Measurements from ENCODE around the gene GDPD3. TPM values are rescaled to one million over a fixed set of nuclear protein-coding genes. Genes with fewer than 3 reads are reported as not detected.

The GDPD3 gene
- 6.7 TPM for polyA plus RNA-seq (2013, experiment 1 of 2)
- 6.1 TPM for polyA plus RNA-seq (2013, experiment 2 of 2)

- peaks cover 50% of the 10 kb centered on the region for H3K36me3 ChIP-seq (ENCODE audit: control insufficient read depth, insufficient read depth, low read length)
- WGBS, 2 experiments (ENCODE audit: insufficient coverage in 2 of 2): 91 to 93% methylated on average over 17 of the region's 20 CpGs
- H3K27ac ChIP-seq (ENCODE audit: low read depth, low read length, severe bottlenecking): no peak within 1 kb of the TSS
- peaks cover 14% of the 10 kb centered on the region for H3K4me1 ChIP-seq (ENCODE audit: control insufficient read depth, insufficient read depth, low read length, poor library complexity, severe bottlenecking)
- H3K4me3 ChIP-seq (ENCODE audit: extremely low read depth, insufficient read depth, low read length, poor library complexity, severe bottlenecking): no peak within 1 kb of the TSS
- H3K9me3 ChIP-seq (ENCODE audit: control insufficient read depth, low read length): no peaks in the 10 kb centered on the region
These were observed at the start of gene GDPD3 for GRCh38 chr16:30113031-30113710. Gene GDPD3, minus strand, starts transcription at chr16:30113537. Its CDS starts 59 bp downstream, at chr16:30113478.

GRCh38 chr16:30157214-30157613 is 43.9 kb upstream of the GDPD3 start:
- 60 to 90% methylated on average over 1 of the region's 1 CpG for WGBS, 2 experiments (ENCODE audit: insufficient coverage in 2 of 2)
- no peak overlapping the region for H3K27ac ChIP-seq (ENCODE audit: low read depth, low read length, severe bottlenecking)
- H3K36me3 ChIP-seq (ENCODE audit: control insufficient read depth, insufficient read depth, low read length): no peaks in the 10 kb centered on the region
- no peak overlapping the region for H3K4me3 ChIP-seq (ENCODE audit: extremely low read depth, insufficient read depth, low read length, poor library complexity, severe bottlenecking)
- no peaks in the 10 kb centered on the region for H3K9me3 ChIP-seq (ENCODE audit: control insufficient read depth, low read length)
- no peaks in the 10 kb centered on the region for H3K4me1 ChIP-seq (ENCODE audit: control insufficient read depth, insufficient read depth, low read length, poor library complexity, severe bottlenecking)

- WGBS, 2 experiments (ENCODE audit: insufficient coverage in 2 of 2): 96 to 100% methylated on average over 2 to 4 of the region's 5 CpGs
- H3K36me3 ChIP-seq (ENCODE audit: control insufficient read depth, insufficient read depth, low read length): no peaks in the 10 kb centered on the region
These were observed 41.9 kb upstream of the GDPD3 start for GRCh38 chr16:30155188-30155587.

GRCh38 chr16:30152517-30152916 is 39.2 kb upstream of the GDPD3 start:
- Histone ChIP-seq H3K4me1 (ENCODE audit: control insufficient read depth, insufficient read depth, low read length, poor library complexity, severe bottlenecking) (no peaks in the 10 kb centered on the region), H3K4me3 (ENCODE audit: extremely low read depth, insufficient read depth, low read length, poor library complexity, severe bottlenecking) (no peak overlapping the region), H3K27ac (ENCODE audit: low read depth, low read length, severe bottlenecking) (no peak overlapping the region), H3K36me3 (ENCODE audit: control insufficient read depth, insufficient read depth, low read length) (no peaks in the 10 kb centered on the region), H3K9me3 (ENCODE audit: control insufficient read depth, low read length) (peaks cover 13% of the 10 kb centered on the region)
- 96 to 100% methylated on average over 2 to 5 of the region's 9 CpGs for WGBS, 2 experiments (ENCODE audit: insufficient coverage in 2 of 2)

More at GRCh38 chr16:30155188-30155587, 41.9 kb upstream of the GDPD3 start:
- H3K27ac ChIP-seq (ENCODE audit: low read depth, low read length, severe bottlenecking): no peak overlapping the region
- H3K4me1 ChIP-seq (ENCODE audit: control insufficient read depth, insufficient read depth, low read length, poor library complexity, severe bottlenecking): no peaks in the 10 kb centered on the region
- peaks cover 3% of the 10 kb centered on the region for H3K9me3 ChIP-seq (ENCODE audit: control insufficient read depth, low read length)
- H3K4me3 ChIP-seq (ENCODE audit: extremely low read depth, insufficient read depth, low read length, poor library complexity, severe bottlenecking): no peak overlapping the region

- WGBS, 2 experiments (ENCODE audit: insufficient coverage in 2 of 2): 84 to 93% methylated on average over 5 to 7 of the region's 7 CpGs
- H3K27ac ChIP-seq (ENCODE audit: low read depth, low read length, severe bottlenecking): no peak overlapping the region
These were observed 37.8 kb upstream of the GDPD3 start for GRCh38 chr16:30151091-30151490.

GRCh38 chr16:30149250-30149930 is 36.1 kb upstream of the GDPD3 start:
- Histone ChIP-seq H3K9me3 (ENCODE audit: control insufficient read depth, low read length) (peaks cover 13% of the 10 kb centered on the region), H3K4me1 (ENCODE audit: control insufficient read depth, insufficient read depth, low read length, poor library complexity, severe bottlenecking) (no peaks in the 10 kb centered on the region), H3K27ac (ENCODE audit: low read depth, low read length, severe bottlenecking) (no peak overlapping the region), H3K4me3 (ENCODE audit: extremely low read depth, insufficient read depth, low read length, poor library complexity, severe bottlenecking) (no peak overlapping the region), H3K36me3 (ENCODE audit: control insufficient read depth, insufficient read depth, low read length) (no peaks in the 10 kb centered on the region)
- 86 to 100% methylated on average over 2 of the region's 5 CpGs for WGBS, 2 experiments (ENCODE audit: insufficient coverage in 2 of 2)

More at GRCh38 chr16:30151091-30151490, 37.8 kb upstream of the GDPD3 start:
- Histone ChIP-seq H3K4me1 (ENCODE audit: control insufficient read depth, insufficient read depth, low read length, poor library complexity, severe bottlenecking) (no peaks in the 10 kb centered on the region), H3K4me3 (ENCODE audit: extremely low read depth, insufficient read depth, low read length, poor library complexity, severe bottlenecking) (no peak overlapping the region), H3K9me3 (ENCODE audit: control insufficient read depth, low read length) (peaks cover 13% of the 10 kb centered on the region), H3K36me3 (ENCODE audit: control insufficient read depth, insufficient read depth, low read length) (no peaks in the 10 kb centered on the region)

GRCh38 chr16:30147843-30148510 is 34.6 kb upstream of the GDPD3 start:
- no peak overlapping the region for H3K27ac ChIP-seq (ENCODE audit: low read depth, low read length, severe bottlenecking)
- no peaks in the 10 kb centered on the region for H3K4me1 ChIP-seq (ENCODE audit: control insufficient read depth, insufficient read depth, low read length, poor library complexity, severe bottlenecking)
- no peak overlapping the region for H3K4me3 ChIP-seq (ENCODE audit: extremely low read depth, insufficient read depth, low read length, poor library complexity, severe bottlenecking)
- no peaks in the 10 kb centered on the region for H3K36me3 ChIP-seq (ENCODE audit: control insufficient read depth, insufficient read depth, low read length)
- H3K9me3 ChIP-seq (ENCODE audit: control insufficient read depth, low read length): peaks cover 13% of the 10 kb centered on the region
- 80 to 84% methylated on average over 1 to 2 of the region's 3 CpGs for WGBS, 2 experiments (ENCODE audit: insufficient coverage in 2 of 2)

GRCh38 chr16:30145657-30146056 is 32.3 kb upstream of the GDPD3 start:
- peaks cover 13% of the 10 kb centered on the region for H3K9me3 ChIP-seq (ENCODE audit: control insufficient read depth, low read length)
- 83 to 88% methylated on average over 1 of the region's 1 CpG for WGBS, 2 experiments (ENCODE audit: insufficient coverage in 2 of 2)

GRCh38 chr16:30144917-30145316 is 31.6 kb upstream of the GDPD3 start:
- H3K9me3 ChIP-seq (ENCODE audit: control insufficient read depth, low read length): peaks cover 7% of the 10 kb centered on the region
- WGBS, 2 experiments (ENCODE audit: insufficient coverage in 2 of 2): no CpG with 5 or more reads among the region's 1 CpG
- H3K36me3 ChIP-seq (ENCODE audit: control insufficient read depth, insufficient read depth, low read length): no peaks in the 10 kb centered on the region
- H3K27ac ChIP-seq (ENCODE audit: low read depth, low read length, severe bottlenecking): no peak overlapping the region
- H3K4me1 ChIP-seq (ENCODE audit: control insufficient read depth, insufficient read depth, low read length, poor library complexity, severe bottlenecking): no peaks in the 10 kb centered on the region
- no peak overlapping the region for H3K4me3 ChIP-seq (ENCODE audit: extremely low read depth, insufficient read depth, low read length, poor library complexity, severe bottlenecking)

More at GRCh38 chr16:30145657-30146056, 32.3 kb upstream of the GDPD3 start:
- Histone ChIP-seq H3K27ac (ENCODE audit: low read depth, low read length, severe bottlenecking) (no peak overlapping the region), H3K4me3 (ENCODE audit: extremely low read depth, insufficient read depth, low read length, poor library complexity, severe bottlenecking) (no peak overlapping the region), H3K36me3 (ENCODE audit: control insufficient read depth, insufficient read depth, low read length) (no peaks in the 10 kb centered on the region), H3K4me1 (ENCODE audit: control insufficient read depth, insufficient read depth, low read length, poor library complexity, severe bottlenecking) (no peaks in the 10 kb centered on the region)

- Histone ChIP-seq H3K4me1 (ENCODE audit: control insufficient read depth, insufficient read depth, low read length, poor library complexity, severe bottlenecking) (no peaks in the 10 kb centered on the region), H3K4me3 (ENCODE audit: extremely low read depth, insufficient read depth, low read length, poor library complexity, severe bottlenecking) (no peak overlapping the region), H3K9me3 (ENCODE audit: control insufficient read depth, low read length) (peaks cover 5% of the 10 kb centered on the region), H3K36me3 (ENCODE audit: control insufficient read depth, insufficient read depth, low read length) (no peaks in the 10 kb centered on the region), H3K27ac (ENCODE audit: low read depth, low read length, severe bottlenecking) (no peak overlapping the region)
These were observed 30.7 kb upstream of the GDPD3 start for GRCh38 chr16:30144017-30144416.
